Loucy (cell line): ENCODE results near the gene PLAC1.

Experiments
- CTCF ChIP-seq: fragments of 200-600 bp; sonication (generic); conservative IDR thresholded peaks from 2 replicates; pipeline ENCODE4 v1.5.1; 2014; ENCODE audit warnings: mild to moderate bottlenecking, antibody characterized with exemption, low read length
- EZH2phosphoT487 ChIP-seq: fragments of 200-600 bp; IDR thresholded peaks from 2 replicates; pipeline ENCODE4 v1.6.1; 2018; ENCODE audit warnings: antibody characterized with exemption, mild to moderate bottlenecking, moderate library complexity, borderline replicate concordance

GRCh38 chrX:134684956-134685355, 26.7 kb upstream of the PLAC1 start:
- TF ChIP-seq CTCF, result no peak
- no peak for TF ChIP-seq EZH2phosphoT487
